SK-MEL-5 (cell line): ENCODE results near the gene PLPP7. TPM values are rescaled to one million over a fixed set of nuclear protein-coding genes. Genes with fewer than 3 reads are reported as not detected.
"Not testable (repeated sequence)": the region's sequence is repeated elsewhere in the genome, so short reads cannot be mapped to it uniquely, and the experiment has no call there.

ENCODE experiments used
- DNase-seq: peaks from one replicate; pipeline ENCODE4 v3.0.0-alpha.2; 2016; ENCODE audit warnings: low read depth, low spot score
- in situ Hi-C: cut with HindIII; loops from 2 replicates; pipeline ENCODE4 v1.10.0; 2016; ENCODE audit warnings: low sequenced_read_pairs, high pct_unique_total_duplicates, low pct_unique_long_range_greater_than_20kb
- total RNA-seq: library from RNA; depleted of rRNA; stranded (reverse); fragments of >200 nt; shearing (Covaris generic); gene quantifications from 2 replicates; pipeline ENCODE4 v1.2.3, GENCODE V29; 2014

The PLPP7 gene
- total RNA-seq, 1 experiment from 2014 or later: 2.0 TPM

DNA sequence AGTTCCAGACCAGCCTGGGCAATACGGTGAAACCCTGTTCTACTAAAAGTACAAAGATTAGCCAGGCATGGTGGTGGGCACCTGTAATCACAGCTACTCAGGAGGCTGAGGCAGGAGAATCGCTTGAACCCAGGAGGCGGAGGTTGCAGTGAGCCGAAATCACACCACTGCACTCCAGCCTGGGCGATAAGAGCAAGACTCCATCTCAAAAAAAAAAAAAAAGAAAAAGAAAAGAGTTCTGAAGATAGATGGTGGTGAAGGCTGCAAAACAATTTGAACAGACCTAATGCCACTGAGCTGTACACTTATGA is 26.5 kb upstream of the PLPP7 start:
- DNase-seq, in situ Hi-C loops: not testable (repeated sequence)

DNA sequence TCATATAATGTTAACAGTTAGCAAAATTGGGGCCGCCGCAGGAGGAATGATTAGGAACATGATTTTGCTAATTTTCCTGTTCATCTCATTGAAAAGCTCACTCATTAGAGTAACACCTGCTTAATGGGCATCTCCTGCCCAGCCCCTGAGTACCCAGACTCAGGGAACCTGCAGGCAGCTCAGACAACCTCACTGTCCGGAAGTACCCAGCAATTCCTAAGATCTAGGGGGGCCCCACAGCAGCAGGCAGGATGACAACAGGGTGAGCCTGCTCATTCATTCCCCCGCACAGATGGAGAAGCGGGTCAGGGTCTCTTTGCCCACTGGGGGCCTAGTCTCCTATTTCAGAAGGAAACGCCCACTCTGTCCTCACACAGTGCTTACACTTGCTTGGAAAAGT is 25.8 kb upstream of the PLPP7 start:
- in situ Hi-C loops: no loop called here
- no peak for DNase-seq

DNA sequence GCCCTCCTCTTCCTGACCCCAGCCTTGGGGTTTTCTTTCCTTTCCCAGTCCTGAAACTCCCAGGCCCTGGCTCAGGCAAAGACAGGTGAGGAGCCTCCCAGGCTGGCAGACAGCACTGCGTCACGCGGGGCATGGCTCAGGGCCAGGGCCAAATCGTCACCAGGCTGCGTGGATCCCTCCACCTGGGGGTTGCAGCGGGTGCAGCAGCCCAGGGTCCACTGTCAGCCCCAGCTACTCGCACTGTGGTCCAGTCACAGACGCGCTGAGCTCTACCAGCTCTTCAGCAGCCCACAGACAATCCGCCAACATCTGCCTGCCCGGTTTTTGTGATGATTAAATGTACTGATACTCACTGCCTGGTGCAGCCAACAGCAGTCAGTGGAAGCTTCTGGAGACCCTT is 25.3 kb upstream of the PLPP7 start:
- in situ Hi-C loops: no loop called here
- no peak for DNase-seq

DNA sequence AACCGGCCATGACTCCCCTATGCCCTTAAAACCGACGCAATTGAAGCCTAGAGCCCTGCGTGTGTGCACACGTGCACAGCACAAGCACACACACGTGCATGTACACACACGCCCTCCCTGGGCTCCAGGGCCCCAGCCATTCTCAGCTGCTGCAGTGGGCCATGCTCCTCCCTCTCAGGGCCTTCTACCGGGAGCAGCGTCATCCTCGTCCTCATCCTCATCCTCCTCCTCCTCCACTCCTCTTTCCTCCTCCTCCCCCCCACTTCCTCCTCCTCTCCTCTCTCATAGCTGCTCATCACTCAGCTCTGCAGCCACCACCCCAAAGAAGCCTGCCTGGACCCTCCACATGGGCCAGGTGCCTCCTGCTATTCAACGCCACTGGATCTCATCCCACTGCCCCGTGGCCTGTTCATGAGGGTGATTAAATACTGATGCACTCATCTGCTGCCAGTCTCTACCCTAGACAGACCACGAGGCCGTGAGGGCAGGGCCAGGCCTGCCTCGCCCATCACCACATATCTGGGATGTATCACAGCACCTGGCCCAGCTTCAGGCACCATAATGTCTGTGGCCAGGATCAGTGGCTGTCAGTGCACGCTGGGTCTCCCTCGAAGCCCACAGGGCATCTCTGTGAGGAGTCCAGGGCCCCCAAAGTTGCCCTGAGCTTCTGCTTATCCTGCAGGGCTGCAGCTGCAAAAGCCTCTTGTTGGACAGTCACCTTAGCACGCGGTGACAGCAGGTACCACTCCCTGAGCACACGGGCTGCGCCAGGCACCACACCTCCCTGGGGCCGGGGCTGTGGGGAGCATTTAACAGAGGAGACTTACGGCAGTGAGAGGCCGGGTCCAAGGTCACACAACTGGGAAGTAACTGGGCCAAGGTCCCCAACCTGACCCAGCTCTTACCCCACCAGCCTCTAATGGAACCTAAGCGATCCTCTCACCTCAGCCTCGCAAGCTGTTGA is 23.0 kb upstream of the PLPP7 start:
- in situ Hi-C loops: no loop called here
- DNase-seq: no peak

DNA sequence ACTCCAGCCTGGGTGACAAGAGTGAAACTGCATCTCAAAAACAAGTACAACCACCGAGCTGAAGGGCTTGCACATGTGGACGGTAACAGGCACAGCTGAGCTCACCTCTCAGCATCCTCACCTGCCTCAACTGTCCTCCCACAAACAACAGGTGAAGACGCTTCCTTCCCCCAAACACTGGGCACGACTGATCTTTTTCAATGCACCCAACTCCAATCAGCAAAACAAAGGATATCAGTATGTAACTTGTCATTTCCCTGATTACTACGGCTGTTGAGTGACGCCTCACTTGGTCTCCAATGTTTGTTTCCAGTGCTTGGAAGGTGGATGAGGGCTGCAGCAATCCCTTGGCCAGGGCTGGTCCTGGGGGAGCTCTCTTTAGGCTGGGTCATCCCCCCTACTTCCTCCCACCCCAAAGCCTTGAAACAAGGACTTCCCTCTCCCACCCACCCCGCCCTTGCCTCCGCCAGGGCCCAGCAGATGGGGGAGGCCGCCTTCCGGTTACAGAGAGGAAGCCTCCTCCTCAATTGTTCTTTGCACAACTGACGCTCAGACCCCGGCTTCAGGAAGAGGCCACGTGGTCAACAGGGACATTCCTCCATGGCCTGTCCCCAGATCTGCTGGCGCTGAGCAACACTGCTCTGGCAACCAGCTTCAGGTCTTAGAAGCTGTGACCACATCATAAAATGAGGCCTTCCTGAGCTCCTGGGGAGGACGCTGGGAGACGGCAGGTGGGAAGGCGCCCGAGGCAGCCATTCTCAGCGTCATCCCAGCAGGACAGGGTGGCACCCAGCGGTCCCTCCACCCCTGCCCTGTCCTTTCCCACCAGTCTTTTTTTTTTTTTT is 19.1 kb upstream of the PLPP7 start:
- DNase-seq: no peak
- in situ Hi-C loops: no loop called here

DNA sequence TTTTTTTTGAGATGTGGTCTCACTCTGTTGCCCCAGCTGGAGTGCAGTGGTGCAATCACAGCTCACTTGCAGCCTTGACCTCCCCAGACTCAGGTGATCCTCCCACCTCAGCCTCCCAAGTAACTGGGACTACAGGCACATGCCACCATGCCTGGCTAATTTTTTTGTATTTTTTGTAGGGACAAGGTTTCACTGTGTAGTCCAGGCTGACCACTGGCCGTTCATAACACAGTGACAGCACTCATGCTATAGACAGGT is 18.6 kb upstream of the PLPP7 start:
- DNase-seq, in situ Hi-C loops: not testable (repeated sequence)

DNA sequence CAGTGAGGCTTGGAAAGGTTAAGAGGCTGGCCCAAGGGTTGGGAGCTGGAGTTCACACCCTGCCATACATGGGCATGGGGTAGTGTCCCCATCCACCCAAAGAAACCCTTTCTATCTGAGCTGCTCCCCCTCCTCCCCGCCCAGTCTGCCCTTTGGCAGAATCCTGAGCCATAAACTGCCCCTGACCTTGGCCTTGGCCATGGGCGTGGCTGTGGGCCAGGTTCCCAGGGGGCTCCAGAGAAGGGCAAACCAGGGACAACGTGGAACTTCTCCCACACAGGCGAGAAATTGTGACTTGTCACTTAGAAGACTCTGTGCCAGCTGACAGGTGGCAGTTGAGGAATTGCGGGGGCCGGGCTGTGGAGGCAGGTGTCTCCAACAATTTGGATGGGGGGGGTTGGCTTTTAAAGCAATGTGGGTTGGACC is 18.0 kb upstream of the PLPP7 start:
- no peak for DNase-seq

DNA sequence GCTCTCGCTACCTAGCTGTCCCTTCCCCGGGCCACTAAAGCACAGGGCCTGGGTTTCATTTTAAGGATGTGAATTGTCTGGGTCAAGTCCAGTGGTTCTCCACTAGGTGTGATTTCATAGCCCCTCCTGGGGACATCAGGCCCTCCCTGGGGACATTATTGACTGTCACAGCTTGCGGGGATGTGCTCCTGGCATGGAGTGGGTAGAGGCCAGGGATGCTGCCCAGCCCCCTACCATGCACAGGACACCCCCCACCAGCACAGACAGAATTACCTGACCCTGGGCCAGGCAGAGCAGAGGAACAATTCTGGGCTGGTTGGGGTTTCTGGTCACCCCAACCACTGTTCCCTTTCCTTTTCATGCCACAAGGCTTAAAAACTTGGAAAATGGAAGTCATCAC is 17.3 kb upstream of the PLPP7 start:
- in situ Hi-C loops: no loop called here
- DNase-seq: no peak

More for the DNA sequence above, 18.0 kb upstream of the PLPP7 start:
- in situ Hi-C loops: no loop called here

DNA sequence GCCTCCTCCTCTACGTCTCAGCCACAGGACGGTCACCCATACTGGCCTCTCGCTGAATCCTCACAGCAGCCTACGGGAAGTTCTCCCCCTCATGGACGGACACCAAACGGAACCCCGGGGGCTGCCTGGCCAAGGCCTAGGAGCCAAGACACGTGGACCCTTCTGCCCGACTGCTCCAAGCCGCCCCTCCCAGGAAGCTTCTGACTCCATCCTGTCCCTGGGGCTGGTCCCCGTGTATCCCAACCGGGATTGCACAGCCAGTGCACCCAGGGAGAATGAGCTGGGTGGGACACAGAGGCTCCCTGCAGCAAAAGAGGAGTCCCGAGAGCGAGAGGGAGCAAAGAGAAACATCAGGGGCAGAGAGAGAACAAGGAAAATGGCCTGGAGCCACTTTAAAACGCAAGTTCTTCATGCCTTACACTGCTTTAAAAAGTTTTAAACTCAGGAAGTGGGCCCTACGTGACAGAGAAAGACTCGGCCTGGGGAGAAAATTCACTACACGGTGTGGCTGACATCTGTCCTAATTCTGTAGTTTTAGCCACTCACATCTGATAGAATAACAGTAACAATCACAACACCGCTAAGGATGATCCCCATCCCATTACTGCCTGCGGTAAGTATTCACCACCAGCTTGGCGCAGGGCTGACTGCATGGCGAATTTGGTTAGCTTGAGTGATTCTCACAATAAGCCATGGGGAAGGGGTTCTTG is 16.2 kb upstream of the PLPP7 start:
- in situ Hi-C loops: no loop called here
- DNase-seq: no peak

DNA sequence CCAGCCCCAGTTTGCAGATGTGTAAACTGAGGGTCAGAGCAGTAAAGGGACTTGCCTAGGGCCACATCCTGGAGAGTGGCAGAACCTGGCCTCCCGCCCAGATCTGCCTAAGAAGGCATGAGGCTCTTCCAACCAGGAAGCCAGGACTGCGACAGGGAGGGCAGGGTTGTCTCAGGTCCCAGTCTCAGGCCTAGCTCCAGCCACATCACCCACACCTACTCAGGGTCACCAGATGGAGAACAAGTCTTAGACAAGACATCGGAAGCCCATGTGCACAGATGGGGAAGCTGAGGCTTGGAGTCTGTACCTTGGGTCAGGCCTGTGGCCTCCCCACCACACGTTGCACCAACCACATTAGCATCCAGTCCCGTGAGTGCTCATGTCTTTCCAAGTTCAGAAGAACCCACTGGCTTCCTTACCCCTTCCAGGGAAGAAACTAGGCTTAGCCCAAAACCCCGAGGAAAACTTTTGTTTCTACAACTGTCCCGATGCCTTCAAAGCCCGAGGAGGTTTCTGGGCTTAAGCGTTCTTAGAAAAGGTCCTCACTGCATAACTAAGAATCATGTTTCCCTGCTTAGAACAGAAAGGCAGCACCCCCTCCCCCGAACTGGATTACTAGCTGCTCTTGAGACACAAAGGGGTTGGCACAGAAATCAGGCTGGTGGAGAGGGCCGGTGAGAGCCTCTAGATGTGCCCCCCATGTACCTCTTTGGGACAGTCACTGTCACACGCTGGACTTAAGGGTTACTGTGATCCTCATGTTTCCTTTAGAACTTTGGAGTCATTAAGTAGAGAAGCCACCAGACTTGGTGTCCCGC is 15.5 kb upstream of the PLPP7 start:
- in situ Hi-C loops: no loop called here

DNA sequence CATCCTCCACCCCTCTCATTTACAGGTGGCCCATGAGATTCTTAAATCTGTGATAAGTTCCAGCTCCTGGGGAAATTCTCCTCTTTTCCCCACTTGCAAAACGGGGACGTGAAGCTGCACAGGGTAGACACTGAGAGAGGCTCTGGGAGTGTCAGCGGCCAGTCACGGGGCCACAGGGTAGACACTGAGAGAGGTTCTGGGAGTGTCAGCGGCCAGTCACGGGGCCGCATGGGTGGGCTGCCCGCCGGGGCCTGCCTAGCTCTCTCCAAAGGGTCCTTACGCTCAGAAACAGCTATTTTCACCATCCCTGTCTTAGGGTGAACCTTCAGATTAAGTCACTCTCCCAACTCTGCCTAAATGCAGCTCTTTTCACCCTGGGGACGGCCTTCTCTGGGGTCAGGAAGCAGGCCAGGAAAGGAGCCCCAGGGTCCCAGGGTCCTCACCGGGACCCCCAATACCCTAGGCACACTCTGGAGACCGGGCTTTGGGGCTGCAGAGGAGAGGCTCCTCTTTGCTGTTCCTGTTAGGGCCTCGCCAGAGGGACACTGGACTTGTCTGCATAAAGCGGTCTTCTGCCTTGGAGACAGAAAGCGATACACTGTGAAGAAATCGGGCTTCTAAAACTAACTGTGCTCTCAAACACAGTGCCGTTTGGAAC is 14.7 kb upstream of the PLPP7 start:
- no peak for DNase-seq
- in situ Hi-C loops: no loop called here

More for the DNA sequence above, 15.5 kb upstream of the PLPP7 start:
- DNase-seq: no peak

DNA sequence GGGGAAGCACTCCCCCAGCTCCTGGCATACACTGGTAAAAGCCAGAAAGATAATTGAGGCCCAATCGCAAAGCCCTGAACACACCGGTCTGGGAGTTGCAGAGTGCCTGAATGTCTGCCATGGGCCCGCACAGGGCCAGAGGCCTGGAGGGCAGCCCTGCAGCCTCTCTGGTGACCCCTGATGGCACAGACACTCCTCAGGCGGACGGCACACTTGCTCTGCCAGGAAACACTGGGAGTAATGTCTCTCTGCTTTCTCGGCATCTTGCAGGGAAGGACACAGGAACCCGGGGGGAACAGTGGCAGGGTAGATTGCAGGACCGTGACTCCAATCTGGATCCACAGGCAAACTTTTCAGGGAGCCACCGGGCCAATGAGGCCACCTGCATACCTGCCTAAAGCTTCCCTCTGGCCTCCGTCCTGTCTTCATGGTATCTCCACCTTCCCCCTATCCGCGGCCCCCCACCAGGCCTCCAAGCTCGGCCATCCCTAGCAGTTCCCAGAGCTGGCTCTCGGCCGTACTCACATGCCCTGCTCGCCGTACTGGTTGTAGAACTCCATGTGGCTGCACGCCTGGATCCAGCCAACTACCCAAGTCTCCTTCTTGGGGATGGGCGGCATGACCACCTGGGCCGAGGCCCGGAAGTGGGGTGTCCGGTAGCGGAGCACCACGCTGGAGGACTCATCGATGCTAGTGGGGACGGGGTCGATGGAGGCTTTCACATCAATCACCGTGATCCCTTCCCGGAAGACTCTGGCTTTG is 14.0 kb upstream of the PLPP7 start:
- DNase-seq: no peak
- in situ Hi-C loops: no loop called here

DNA sequence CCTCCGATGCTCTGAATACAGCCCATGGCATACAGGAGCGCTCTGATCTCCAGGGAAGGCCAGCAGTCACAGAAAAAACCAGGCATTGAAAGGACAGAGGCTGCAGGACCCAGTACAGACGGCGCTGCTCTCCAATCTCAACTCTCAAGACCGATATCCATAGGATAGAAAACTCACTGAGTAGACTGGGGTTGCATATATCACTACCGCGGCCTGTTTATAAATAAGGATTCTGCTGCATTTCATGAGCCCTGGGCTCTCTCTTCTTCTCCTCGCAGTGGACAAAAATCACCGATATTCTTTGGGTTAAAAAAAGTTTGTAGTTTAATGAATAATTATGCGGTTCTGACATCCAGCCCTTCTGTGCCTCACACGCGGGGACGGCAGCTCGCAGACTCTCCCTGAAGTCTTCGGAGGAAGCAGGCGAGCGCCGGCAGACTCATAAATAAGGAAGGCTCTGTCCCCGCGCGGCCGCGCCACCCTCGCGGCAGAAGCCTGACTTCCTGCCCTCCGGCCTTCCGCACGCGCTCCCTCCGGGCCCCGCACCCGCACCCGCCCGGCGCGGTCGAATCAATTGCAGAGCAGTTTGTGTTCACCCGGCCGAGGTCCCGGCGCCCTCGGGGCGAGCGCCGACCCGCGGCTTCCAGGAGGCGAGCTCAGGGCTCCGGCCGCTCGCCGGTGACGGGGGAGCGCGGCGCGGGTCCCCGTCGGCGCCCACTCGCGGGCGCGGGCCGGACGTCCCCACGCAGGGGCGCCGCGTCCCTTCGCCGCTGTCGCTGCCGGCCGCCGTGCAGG is 13.2 kb upstream of the PLPP7 start, which contains the start of gene FAM78A:
TSS of gene FAM78A (minus strand) at position 417 of the 795 bp plus-strand sequence. CDS start at position 86, 331 bp downstream.
- peak; percentile 14 for DNase-seq
- in situ Hi-C loops: no loop called here

DNA sequence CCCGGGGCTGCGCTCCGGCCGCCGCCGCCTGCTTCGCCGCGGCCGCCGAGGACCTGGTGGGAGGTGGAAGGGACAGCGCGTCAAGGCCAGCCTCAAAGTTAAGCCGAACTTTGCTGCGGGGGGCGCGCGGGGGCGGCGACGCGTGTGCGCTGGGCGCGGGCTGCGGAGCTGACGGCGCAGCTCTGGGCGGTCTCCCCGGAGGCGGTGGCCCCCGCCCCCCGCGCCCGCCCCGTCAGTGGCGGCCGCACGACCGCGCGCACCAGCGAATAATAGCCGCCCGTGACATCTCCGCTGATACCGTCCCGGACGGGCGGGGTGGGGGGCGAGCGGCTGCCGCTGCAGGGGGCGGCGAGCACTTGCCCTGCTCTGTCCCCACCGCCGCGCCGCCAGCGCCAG is 12.6 kb upstream of the PLPP7 start:
- in situ Hi-C loops: no loop called here
- DNase-seq: no peak

DNA sequence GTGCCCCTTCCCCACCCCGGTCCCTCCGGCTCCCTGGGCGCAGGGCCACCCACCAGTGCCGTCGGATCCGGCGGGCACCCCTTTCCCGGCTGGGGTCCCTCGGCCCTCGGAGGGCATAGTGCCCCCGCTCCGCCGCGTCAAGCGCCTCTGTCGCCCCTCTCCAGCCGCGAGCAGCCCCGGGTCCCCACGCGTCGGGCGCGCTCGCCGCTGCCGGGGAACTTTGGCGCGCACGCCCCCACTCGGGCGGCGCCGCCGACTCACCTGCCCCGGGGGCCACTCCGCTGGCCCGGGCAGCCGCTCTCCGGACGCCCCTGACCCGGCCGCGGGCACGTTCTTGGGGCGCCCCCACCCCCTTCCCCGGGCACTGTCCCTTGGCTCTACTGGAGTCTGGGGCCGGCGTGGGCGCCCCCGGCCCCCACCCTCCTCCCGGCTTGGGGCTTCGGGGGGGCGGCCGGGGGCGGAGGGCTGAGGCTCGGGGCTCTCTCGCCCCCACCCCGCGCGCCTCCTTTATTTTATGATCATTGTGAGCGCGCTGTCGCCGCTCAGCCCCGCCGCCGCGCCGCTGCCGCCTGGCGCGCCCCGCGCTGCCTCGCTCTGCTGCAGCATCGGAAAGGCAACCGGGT is 12.1 kb upstream of the PLPP7 start:
- in situ Hi-C loops: no loop called here
- no peak for DNase-seq
